Effector memory CD4-positive, alpha-beta T cell (primary cell): ENCODE measurements around the gene DPY19L2.
"Not testable (repeated sequence)": the region's sequence is repeated elsewhere in the genome, so short reads cannot be mapped to it uniquely, and the experiment has no call there.

Experiments used
- DNase-seq, 3 donors: peaks; one replicate each; pipeline ENCODE4 v3.0.0-alpha.2; 2020
- H3K27ac ChIP-seq: 2 replicates; pipeline ENCODE4 v1.7.0; 2013; ENCODE audit warnings: mild to moderate bottlenecking, low read length, moderate library complexity; ENCODE audit not compliant: insufficient read depth, poor library complexity, severe bottlenecking
- H3K27me3 ChIP-seq: replicated peaks from 2 replicates; pipeline ENCODE4 v1.7.0; 2013; ENCODE audit warnings: mild to moderate bottlenecking, low read length; ENCODE audit not compliant: insufficient read depth, control insufficient read depth, poor library complexity, severe bottlenecking
- H3K36me3 ChIP-seq: 2 replicates; pipeline ENCODE4 v1.7.0; 2013; ENCODE audit warnings: mild to moderate bottlenecking, low read length, moderate library complexity; ENCODE audit not compliant: control insufficient read depth, insufficient read depth
- H3K4me1 ChIP-seq: 2 replicates; pipeline ENCODE4 v1.7.0; 2013; ENCODE audit warnings: low read length, mild to moderate bottlenecking; ENCODE audit not compliant: control insufficient read depth, insufficient read depth, poor library complexity, severe bottlenecking
- H3K4me3 ChIP-seq: 2 replicates; pipeline ENCODE4 v1.7.0; 2013; ENCODE audit warnings: low read length, low read depth, mild to moderate bottlenecking; ENCODE audit not compliant: insufficient read depth, poor library complexity, severe bottlenecking
- H3K9me3 ChIP-seq: 2 replicates; pipeline ENCODE4 v1.7.0; 2013; ENCODE audit warnings: mild to moderate bottlenecking, low read length, moderate library complexity; ENCODE audit not compliant: control insufficient read depth
- total RNA-seq, 3 donors: gene quantifications; one replicate each; lab custom pipeline; 2026; lab: John Stamatoyannopoulos, UW

DPY19L2 gene
- 1.4 to 2.3 (median 2.0) reads per million in 3 donors for total RNA-seq

DNA sequence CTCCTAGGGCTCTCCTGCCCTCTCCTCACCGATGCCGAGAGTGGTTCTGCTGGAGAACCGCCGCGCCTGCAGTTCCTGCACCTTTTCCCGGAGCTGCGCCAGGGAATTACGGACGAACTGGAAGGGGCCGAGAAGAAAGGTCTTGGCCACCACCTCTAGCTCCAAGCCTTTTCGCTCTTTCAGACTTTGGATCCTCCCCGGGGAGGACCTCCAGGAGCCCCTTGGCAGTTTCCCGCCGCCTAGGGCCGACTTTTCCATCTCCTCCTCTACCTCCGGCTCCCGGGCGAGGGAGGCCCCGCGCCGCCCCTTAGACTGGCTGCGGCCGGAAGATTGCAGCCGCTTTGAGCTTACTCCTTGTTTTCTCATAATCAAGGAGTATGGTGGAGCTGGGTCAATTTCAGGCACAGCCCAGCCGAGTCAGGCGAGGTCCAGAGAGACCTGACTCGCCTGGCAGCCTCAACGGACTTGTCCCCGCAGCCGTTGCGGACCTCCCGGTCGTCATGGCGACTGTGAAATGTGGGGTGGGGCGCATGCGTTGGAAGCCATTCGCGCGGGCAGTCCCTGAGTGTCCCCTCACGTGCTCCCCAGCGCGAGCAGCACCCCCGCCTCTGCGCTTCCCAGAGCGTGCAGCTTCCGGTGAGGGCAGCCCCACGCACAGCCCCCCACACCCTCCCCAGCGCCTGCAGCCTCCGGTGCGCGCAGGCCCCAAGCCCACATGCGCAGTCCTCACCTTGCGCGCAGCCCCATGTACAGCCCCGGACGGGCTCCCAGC is at the start of gene DPY19L2:
Gene DPY19L2 (minus strand): TSS at position 466 of the 772 bp plus-strand sequence. CDS start 100 bp downstream, at position 366.
- Histone ChIP-seq H3K4me3 (peak within 1 kb of the TSS; percentile 37), H3K9me3 (no peaks in the 10 kb centered on the region), H3K27ac (no peak within 1 kb of the TSS)

GRCh38 chr12:63716891-63717290 is 48.6 kb upstream of the DPY19L2 start:
- H3K4me3 ChIP-seq, H3K36me3 ChIP-seq, H3K9me3 ChIP-seq, H3K4me1 ChIP-seq, DNase-seq, H3K27me3 ChIP-seq, H3K27ac ChIP-seq: not testable (repeated sequence)

More for the DNA sequence above, at the start of gene DPY19L2:
- peak; percentile 2 to 10 (median 9) for DNase-seq
- Histone ChIP-seq H3K36me3 (no peaks in the 10 kb centered on the region), H3K4me1 (no peaks in the 10 kb centered on the region), H3K27me3 (no peaks in the 10 kb centered on the region)

GRCh38 chr12:63715107-63715625 is 46.9 kb upstream of the DPY19L2 start:
- H3K9me3 ChIP-seq, H3K27me3 ChIP-seq, H3K36me3 ChIP-seq, H3K4me1 ChIP-seq, H3K4me3 ChIP-seq, H3K27ac ChIP-seq, DNase-seq: not testable (repeated sequence)

DNA sequence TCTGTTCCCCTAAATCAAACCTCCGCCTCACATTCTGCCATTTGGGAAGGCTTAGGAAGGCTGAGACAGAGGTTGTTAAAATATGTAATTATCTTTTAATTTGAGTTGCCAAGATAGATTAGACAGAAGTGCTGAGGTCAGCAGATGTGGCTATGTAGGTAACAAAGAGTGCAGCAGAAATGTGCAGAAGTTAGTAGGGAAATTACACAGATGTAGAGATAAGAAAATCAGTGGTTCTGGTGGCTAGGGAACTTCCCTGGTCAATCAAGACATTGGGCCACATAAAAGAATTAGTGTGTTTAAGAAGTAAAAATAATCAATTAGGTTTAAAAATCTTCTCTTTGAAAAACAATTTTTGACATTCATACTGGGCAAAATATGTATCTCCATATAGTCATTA is 46.1 kb upstream of the DPY19L2 start:
- H3K4me3 ChIP-seq, H3K27ac ChIP-seq, H3K27me3 ChIP-seq, DNase-seq, H3K4me1 ChIP-seq, H3K36me3 ChIP-seq, H3K9me3 ChIP-seq: not testable (repeated sequence)

- not testable (repeated sequence) for H3K27ac ChIP-seq, H3K4me1 ChIP-seq, H3K9me3 ChIP-seq, H3K36me3 ChIP-seq, DNase-seq, H3K4me3 ChIP-seq, H3K27me3 ChIP-seq
Observed at GRCh38 chr12:63713681-63714075, 45.4 kb upstream of the DPY19L2 start.

DNA sequence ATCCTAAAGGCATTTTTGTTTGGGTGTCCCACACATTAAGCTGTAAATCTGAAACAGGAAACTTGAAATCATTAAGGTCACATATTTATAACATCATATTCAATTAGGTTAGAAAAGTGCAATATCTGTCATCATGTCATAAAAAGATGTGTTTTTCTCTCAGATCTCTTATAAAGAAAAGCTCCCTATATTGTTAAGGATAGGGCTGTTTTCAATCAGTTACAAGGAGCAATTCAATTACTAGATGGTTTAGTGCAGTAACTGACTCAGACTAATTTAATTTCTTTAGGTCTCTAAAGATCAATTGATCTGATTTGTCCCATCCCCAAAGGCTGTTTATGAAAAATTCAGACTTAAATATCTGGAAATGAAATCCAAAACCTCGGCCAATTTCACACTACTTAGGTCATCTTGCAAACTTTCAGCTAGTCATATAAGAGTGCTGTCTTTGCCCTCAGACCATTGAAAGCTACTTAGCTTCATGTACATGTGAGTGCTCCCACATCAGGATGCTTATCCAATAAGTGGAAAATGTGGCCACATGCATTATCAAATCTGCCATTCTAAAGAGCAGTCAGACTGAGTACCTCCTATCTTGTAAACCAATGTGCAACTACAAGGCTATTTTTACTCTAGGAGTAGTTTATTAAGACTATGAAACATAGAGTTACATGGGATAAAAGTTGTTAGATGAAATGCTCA is 44.8 kb upstream of the DPY19L2 start:
- not testable (repeated sequence) for H3K9me3 ChIP-seq, H3K4me3 ChIP-seq, H3K36me3 ChIP-seq, H3K27me3 ChIP-seq, H3K27ac ChIP-seq, DNase-seq, H3K4me1 ChIP-seq

- H3K9me3 ChIP-seq, H3K4me3 ChIP-seq, H3K27ac ChIP-seq, H3K4me1 ChIP-seq, H3K36me3 ChIP-seq, H3K27me3 ChIP-seq, DNase-seq: not testable (repeated sequence)
Observed at GRCh38 chr12:63712376-63712974, 44.2 kb upstream of the DPY19L2 start.

- H3K27me3 ChIP-seq, H3K27ac ChIP-seq, H3K9me3 ChIP-seq: not testable (repeated sequence)
Observed at GRCh38 chr12:63711339-63711738, 43.0 kb upstream of the DPY19L2 start.

DNA sequence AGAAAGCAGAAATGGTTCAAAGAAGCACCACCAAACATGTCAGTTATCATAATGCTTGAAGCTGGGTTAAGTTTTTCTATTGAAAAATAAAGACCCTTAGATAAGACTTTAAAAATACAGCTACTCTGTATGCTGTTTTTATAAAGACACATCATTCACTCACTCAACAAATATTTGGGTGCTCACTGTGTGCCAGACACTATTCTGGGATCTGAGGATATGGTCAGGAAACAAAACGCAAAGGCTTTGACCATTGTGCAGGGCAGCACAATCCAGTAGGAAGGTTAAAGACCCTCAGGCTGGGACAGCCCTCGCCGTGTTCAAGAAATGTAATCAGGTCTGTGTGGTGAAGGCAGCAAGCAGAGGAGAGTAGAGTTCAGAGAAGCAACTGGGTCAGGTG is 38.0 kb upstream of the DPY19L2 start:
- H3K27me3 ChIP-seq = no peaks in the 10 kb centered on the region
- no peak overlapping the region for H3K27ac ChIP-seq
- DNase-seq = no peak
- H3K36me3 ChIP-seq = no peaks in the 10 kb centered on the region
- no peaks in the 10 kb centered on the region for H3K9me3 ChIP-seq
- no peak overlapping the region for H3K4me3 ChIP-seq
- no peaks in the 10 kb centered on the region for H3K4me1 ChIP-seq

More at GRCh38 chr12:63711339-63711738, 43.0 kb upstream of the DPY19L2 start:
- H3K36me3 ChIP-seq, DNase-seq, H3K4me1 ChIP-seq, H3K4me3 ChIP-seq: not testable (repeated sequence)
